ENCODE measurements around the gene P2RY6.

P2RY6 gene

DNA sequence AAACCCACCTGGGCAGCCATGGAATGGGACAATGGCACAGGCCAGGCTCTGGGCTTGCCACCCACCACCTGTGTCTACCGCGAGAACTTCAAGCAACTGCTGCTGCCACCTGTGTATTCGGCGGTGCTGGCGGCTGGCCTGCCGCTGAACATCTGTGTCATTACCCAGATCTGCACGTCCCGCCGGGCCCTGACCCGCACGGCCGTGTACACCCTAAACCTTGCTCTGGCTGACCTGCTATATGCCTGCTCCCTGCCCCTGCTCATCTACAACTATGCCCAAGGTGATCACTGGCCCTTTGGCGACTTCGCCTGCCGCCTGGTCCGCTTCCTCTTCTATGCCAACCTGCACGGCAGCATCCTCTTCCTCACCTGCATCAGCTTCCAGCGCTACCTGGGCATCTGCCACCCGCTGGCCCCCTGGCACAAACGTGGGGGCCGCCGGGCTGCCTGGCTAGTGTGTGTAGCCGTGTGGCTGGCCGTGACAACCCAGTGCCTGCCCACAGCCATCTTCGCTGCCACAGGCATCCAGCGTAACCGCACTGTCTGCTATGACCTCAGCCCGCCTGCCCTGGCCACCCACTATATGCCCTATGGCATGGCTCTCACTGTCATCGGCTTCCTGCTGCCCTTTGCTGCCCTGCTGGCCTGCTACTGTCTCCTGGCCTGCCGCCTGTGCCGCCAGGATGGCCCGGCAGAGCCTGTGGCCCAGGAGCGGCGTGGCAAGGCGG, 24.5 kb downstream of the P2RY6 start:
- ChIA-PET CTCF (interaction anchor here (1.9 to 2.5 kb wide), 2 partner anchors 10 to 38 kb away, joined by 10 to 15 read pairs; no protein-coding TSS in a partner anchor), POLR2A (no interaction called here)
- no peak for DNase-seq (ENCODE audit: extremely low spot score)
- TF ChIP-seq CTBP1 (IDR thresholded peaks at IDR 0.05; ENCODE audit: borderline replicate concordance) (no peak), FOXM1 (IDR thresholded peaks at IDR 0.05; ENCODE audit: borderline replicate concordance) (no peak), HDGF (IDR thresholded peaks at IDR 0.05; ENCODE audit: borderline replicate concordance) (no peak), SP1 (IDR thresholded peaks at IDR 0.05) (no peak), ZNF384 (IDR thresholded peaks at IDR 0.05) (no peak), LEF1 (IDR thresholded peaks at IDR 0.05; ENCODE audit: borderline replicate concordance) (no peak), NFRKB (IDR thresholded peaks at IDR 0.05) (no peak), BHLHE40 (IDR thresholded peaks at IDR 0.05; ENCODE audit: borderline replicate concordance) (no peak), FOXA1 (IDR thresholded peaks at IDR 0.05) (no peak)
- TF ChIP-seq, protein P1, sequence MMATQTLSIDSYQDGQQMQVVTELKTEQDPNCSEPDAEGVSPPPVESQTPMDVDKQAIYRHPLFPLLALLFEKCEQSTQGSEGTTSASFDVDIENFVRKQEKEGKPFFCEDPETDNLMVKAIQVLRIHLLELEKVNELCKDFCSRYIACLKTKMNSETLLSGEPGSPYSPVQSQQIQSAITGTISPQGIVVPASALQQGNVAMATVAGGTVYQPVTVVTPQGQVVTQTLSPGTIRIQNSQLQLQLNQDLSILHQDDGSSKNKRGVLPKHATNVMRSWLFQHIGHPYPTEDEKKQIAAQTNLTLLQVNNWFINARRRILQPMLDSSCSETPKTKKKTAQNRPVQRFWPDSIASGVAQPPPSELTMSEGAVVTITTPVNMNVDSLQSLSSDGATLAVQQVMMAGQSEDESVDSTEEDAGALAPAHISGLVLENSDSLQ (IDR thresholded peaks at IDR 0.05), result no peak

DNA sequence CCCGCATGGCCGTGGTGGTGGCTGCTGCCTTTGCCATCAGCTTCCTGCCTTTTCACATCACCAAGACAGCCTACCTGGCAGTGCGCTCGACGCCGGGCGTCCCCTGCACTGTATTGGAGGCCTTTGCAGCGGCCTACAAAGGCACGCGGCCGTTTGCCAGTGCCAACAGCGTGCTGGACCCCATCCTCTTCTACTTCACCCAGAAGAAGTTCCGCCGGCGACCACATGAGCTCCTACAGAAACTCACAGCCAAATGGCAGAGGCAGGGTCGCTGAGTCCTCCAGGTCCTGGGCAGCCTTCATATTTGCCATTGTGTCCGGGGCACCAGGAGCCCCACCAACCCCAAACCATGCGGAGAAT, 25.1 kb downstream of the P2RY6 start:
- ChIA-PET CTCF (interaction anchor here (1.9 to 2.9 kb wide), 3 partner anchors 8 to 38 kb away, joined by 10 to 15 read pairs (median 14); no protein-coding TSS in a partner anchor), POLR2A (interaction anchor here (2.1 kb wide), 1 partner anchor 10 kb away, joined by 7 read pairs; no protein-coding TSS in a partner anchor)
- TF ChIP-seq L3MBTL2 (conservative IDR thresholded peaks at IDR 0.05) (no peak), TARDBP (IDR thresholded peaks at IDR 0.05) (no peak), NFRKB (IDR thresholded peaks at IDR 0.05) (no peak), FOXA1 (IDR thresholded peaks at IDR 0.05) (no peak), ELF4 (IDR thresholded peaks at IDR 0.05) (no peak)
- TF ChIP-seq, protein P1 (IDR thresholded peaks at IDR 0.05), result no peak
- DNase-seq (ENCODE audit: extremely low spot score), result no peak

DNA sequence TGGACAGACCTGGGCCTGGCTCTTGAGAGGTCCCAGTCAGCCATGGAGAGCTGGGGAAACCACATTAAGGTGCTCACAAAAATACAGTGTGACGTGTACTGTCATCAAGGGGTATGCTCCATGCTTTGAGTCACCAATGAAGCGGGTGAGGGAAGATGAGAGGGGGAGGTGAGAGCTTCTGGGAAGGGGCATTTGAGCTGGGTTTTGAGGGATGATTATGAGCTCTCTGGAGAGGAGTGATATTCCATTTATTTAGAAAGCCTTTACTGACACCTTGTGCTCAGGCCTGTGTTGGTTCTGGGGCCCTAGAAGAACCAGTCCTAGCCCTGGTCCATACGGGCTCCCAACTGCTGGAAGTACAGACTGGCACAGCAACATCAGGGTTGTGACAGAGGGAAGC, 25.6 kb downstream of the P2RY6 start:
- no peak for DNase-seq (ENCODE audit: extremely low spot score)
- ChIA-PET CTCF (interaction anchor here (1.0 to 2.9 kb wide), 4 partner anchors 8 to 53 kb away, joined by 6 to 15 read pairs (median 12); no protein-coding TSS in a partner anchor), POLR2A (interaction anchor here (2.1 kb wide), 1 partner anchor 9 kb away, joined by 7 read pairs; no protein-coding TSS in a partner anchor)
- TF ChIP-seq ZNF384 (IDR thresholded peaks at IDR 0.05) (no peak), SUZ12 (IDR thresholded peaks at IDR 0.05) (no peak), CTBP1 (IDR thresholded peaks at IDR 0.05; ENCODE audit: borderline replicate concordance) (no peak), BHLHE40 (IDR thresholded peaks at IDR 0.05; ENCODE audit: borderline replicate concordance) (no peak), LEF1 (IDR thresholded peaks at IDR 0.05; ENCODE audit: borderline replicate concordance) (no peak), HDGF (IDR thresholded peaks at IDR 0.05; ENCODE audit: borderline replicate concordance) (no peak), TARDBP (IDR thresholded peaks at IDR 0.05) (no peak), NFRKB (IDR thresholded peaks at IDR 0.05) (no peak), FOXK2 (IDR thresholded peaks at IDR 0.05) (no peak), FOXM1 (IDR thresholded peaks at IDR 0.05; ENCODE audit: borderline replicate concordance) (no peak), ELF4 (IDR thresholded peaks at IDR 0.05) (no peak), ARNT (IDR thresholded peaks at IDR 0.05) (no peak)
- TF ChIP-seq, protein P1 (IDR thresholded peaks at IDR 0.05), result no peak

DNA sequence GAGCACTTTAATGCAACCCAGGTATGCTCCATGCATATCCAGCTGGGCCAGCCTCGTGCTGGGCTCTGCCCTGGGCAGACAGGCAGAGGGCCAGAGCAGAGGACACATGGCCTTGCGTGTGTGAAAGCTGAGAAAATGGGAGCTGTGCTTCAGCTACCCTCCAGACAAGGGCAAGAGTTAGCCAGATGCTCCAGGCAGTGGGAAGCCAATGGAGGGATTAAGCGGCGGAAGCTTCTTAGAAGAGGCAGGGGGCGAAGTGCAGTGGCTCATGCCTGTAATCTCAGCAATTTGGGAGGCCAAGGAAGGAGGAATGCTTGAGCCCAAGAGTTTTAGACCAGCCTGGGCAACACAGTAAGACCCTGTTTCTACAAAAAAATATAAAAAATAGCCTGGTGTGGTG, 26.1 kb downstream of the P2RY6 start:
- POLR2A ChIA-PET, result interaction anchor here (0.6 to 2.1 kb wide), 2 partner anchors 9 to 522 kb away, joined by 4 to 7 read pairs; no protein-coding TSS in a partner anchor
- DNase-seq (ENCODE audit: extremely low spot score), result no peak
- TF ChIP-seq TARDBP (IDR thresholded peaks at IDR 0.05) (no peak), HDGF (IDR thresholded peaks at IDR 0.05; ENCODE audit: borderline replicate concordance) (no peak), ARNT (IDR thresholded peaks at IDR 0.05) (no peak), SP1 (IDR thresholded peaks at IDR 0.05) (no peak), FOXM1 (IDR thresholded peaks at IDR 0.05; ENCODE audit: borderline replicate concordance) (no peak), FOXK2 (IDR thresholded peaks at IDR 0.05) (no peak), L3MBTL2 (conservative IDR thresholded peaks at IDR 0.05) (no peak), CTBP1 (IDR thresholded peaks at IDR 0.05; ENCODE audit: borderline replicate concordance) (no peak), BHLHE40 (IDR thresholded peaks at IDR 0.05; ENCODE audit: borderline replicate concordance) (no peak), FOXA1 (IDR thresholded peaks at IDR 0.05) (no peak), LEF1 (IDR thresholded peaks at IDR 0.05; ENCODE audit: borderline replicate concordance) (no peak), SUZ12 (IDR thresholded peaks at IDR 0.05) (no peak), NFRKB (IDR thresholded peaks at IDR 0.05) (no peak), ZNF384 (IDR thresholded peaks at IDR 0.05) (no peak), ELF4 (IDR thresholded peaks at IDR 0.05) (no peak)
- TF ChIP-seq, protein P1 (IDR thresholded peaks at IDR 0.05), result no peak
- CTCF ChIA-PET, result interaction anchor here (0.7 to 2.9 kb wide), 5 partner anchors 9 to 69 kb away, joined by 3 to 15 read pairs (median 10); no protein-coding TSS in a partner anchor

DNA sequence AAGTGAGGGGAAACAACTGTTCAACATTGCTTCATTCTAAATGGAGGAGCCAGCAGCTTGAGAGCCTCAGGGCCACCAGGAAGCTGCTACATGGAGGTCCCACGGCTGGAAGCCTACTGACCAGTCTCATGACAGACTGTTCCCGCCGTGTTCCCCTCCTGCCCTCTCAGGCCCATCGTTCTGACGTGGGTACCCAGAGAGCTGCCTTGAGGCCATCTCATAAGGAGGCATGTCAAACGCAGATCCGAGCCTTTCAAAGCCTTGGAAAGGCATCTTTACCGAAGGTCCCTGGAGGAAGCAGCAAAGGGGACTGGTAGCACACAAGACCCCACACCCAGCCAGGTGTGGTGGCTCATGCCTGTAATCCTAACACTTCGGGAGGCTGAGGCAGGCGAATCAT, 27.6 kb downstream of the P2RY6 start:
- CTCF ChIA-PET, result interaction anchor here (2.9 kb wide), 1 partner anchor 10 kb away, joined by 14 read pairs; no protein-coding TSS in a partner anchor
- TF ChIP-seq SP1 (IDR thresholded peaks at IDR 0.05) (no peak), TARDBP (IDR thresholded peaks at IDR 0.05) (no peak), FOXA1 (IDR thresholded peaks at IDR 0.05) (no peak), ELF4 (IDR thresholded peaks at IDR 0.05) (no peak), FOXM1 (IDR thresholded peaks at IDR 0.05; ENCODE audit: borderline replicate concordance) (no peak), ZNF384 (IDR thresholded peaks at IDR 0.05) (no peak), ARNT (IDR thresholded peaks at IDR 0.05) (no peak), LEF1 (IDR thresholded peaks at IDR 0.05; ENCODE audit: borderline replicate concordance) (no peak), NFRKB (IDR thresholded peaks at IDR 0.05) (no peak), L3MBTL2 (conservative IDR thresholded peaks at IDR 0.05) (no peak), FOXK2 (IDR thresholded peaks at IDR 0.05) (no peak), SUZ12 (IDR thresholded peaks at IDR 0.05) (no peak), CTBP1 (IDR thresholded peaks at IDR 0.05; ENCODE audit: borderline replicate concordance) (no peak), BHLHE40 (IDR thresholded peaks at IDR 0.05; ENCODE audit: borderline replicate concordance) (no peak), HDGF (IDR thresholded peaks at IDR 0.05; ENCODE audit: borderline replicate concordance) (no peak)
- TF ChIP-seq, protein P1 (IDR thresholded peaks at IDR 0.05), result no peak
- DNase-seq (ENCODE audit: extremely low spot score), result no peak
- POLR2A ChIA-PET, result no interaction called here

All from HEK293T (cell line).